HTERT RPE-1 (cell line): Measurements from ENCODE around the gene ZNF75A.

Source experiments
- in situ Hi-C: fragments of 300-500 bp; cut with MboI; formaldehyde crosslinking; loops from 4 replicates; pipeline ENCODE4 v1.14.3; 2020; ENCODE audit warnings: low sequenced_read_pairs

ZNF75A gene

DNA sequence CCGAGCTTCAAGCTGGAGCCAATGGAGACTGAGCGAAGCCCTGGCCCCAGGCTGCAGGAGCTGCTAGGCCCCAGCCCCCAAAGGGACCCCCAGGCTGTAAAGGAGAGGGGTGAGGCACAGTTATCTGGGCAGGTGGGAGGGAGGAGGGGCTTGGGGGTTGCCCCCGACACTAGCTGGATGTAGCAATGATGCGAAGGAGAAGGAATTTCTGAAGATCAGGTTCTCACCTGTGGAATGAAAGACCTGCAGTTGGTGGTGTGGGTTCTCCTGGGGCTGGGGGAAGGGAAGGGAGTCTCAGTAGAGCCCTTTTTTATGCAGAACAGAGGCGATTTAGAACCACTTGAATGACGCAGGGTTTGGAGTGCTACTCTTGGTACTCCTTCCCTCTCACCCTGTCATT is 20.2 kb upstream of the ZNF75A start:
- in situ Hi-C loops, result no loop called here

DNA sequence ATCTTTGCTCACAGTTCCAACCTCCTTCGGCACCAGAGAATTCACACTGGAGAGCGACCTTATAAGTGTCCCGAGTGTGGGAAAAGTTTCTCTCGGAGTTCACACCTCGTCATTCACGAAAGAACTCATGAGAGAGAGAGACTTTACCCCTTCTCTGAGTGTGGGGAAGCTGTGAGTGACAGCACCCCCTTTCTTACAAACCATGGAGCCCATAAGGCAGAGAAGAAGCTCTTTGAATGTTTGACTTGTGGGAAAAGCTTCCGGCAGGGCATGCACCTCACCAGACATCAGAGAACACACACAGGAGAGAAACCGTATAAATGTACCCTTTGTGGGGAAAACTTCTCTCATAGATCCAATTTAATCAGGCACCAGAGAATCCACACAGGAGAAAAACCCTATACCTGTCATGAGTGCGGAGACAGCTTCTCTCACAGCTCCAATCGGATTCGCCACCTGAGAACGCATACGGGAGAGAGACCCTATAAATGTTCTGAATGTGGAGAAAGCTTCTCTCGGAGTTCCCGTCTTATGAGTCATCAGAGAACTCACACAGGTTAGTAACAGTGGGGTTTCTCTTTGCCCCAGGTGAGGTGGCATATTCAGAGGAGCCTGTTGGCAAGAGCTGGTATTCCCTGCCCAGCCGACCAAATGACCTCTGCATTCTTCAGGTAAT is 15.2 kb upstream of the ZNF75A start:
- in situ Hi-C loops, result no loop called here

GRCh38 chr16:3292604-3293003 is 12.7 kb upstream of the ZNF75A start:
- in situ Hi-C loops, result no loop called here

DNA sequence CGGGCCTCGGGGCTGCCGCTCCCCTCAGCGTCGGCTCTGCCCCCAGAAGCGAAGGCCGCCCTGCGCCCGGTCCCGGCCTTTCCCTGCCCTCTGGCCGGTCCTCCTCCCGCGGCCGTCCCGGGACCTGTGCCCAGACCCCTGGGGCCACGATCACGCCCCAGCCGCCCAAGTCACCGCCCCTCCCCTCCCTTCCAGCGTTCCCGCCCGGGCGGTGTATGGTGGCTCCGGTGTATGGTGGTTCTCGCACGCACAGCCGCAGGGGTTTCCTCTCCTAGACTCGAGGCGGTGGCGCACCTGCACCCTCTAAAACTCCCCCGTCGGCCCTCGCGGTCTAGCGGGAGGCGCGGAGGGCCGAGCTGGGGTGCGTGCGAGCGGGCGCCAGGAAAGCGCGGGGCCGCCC is 10.1 kb upstream of the ZNF75A start:
- in situ Hi-C loops, result no loop called here

- in situ Hi-C loops, result no loop called here
These were observed 9.5 kb upstream of the ZNF75A start for GRCh38 chr16:3295783-3296182.

DNA sequence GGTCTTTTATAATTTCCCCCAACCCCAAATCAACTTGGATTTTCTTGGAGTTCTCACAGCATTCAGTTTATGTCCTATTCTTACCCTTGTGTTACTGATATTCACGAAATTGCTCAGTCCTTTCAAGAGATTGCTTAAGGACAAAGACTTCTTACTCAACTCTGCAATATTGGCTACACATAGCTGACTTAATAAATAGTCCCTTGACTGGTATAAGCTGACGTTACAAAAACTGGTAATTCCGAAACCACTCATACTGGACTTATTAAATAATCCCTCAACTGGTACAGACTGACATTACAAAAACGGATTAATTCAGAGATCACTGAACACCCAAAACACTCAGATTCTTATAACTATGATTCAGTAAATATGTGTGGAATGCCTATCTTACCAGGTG is 927 bp upstream of the ZNF75A start:
- in situ Hi-C loops, result no loop called here

- in situ Hi-C loops, result no loop called here
These were observed 781 bp downstream of the ZNF75A start for GRCh38 chr16:3306078-3306477.

- in situ Hi-C loops, result no loop called here
These were observed 6.2 kb downstream of the ZNF75A start for GRCh38 chr16:3311496-3311895.

DNA sequence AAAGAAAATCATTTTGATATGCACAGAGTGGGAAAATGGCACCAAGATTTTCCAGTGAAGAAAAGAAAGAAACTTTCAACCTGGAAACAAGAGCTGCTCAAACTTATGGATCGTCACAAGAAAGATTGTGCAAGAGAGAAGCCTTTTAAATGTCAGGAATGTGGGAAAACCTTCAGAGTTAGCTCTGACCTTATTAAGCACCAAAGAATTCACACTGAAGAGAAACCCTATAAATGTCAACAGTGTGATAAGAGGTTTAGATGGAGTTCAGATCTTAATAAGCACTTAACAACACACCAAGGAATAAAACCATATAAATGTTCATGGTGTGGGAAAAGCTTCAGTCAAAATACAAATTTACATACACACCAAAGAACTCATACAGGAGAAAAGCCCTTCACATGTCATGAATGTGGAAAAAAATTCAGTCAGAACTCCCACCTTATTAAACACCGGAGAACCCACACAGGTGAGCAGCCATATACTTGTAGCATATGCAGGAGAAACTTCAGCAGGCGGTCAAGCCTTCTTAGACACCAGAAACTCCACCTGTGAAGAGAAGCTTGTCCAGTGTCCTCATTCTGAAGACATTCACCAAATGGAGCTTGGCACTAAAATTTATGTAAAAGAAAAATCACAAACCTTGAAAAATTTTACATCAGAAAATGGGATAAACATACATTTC is 12.2 kb downstream of the ZNF75A start:
- in situ Hi-C loops, result no loop called here

- in situ Hi-C loops, result no loop called here
These were observed 16.5 kb downstream of the ZNF75A start for GRCh38 chr16:3321816-3322215.

DNA sequence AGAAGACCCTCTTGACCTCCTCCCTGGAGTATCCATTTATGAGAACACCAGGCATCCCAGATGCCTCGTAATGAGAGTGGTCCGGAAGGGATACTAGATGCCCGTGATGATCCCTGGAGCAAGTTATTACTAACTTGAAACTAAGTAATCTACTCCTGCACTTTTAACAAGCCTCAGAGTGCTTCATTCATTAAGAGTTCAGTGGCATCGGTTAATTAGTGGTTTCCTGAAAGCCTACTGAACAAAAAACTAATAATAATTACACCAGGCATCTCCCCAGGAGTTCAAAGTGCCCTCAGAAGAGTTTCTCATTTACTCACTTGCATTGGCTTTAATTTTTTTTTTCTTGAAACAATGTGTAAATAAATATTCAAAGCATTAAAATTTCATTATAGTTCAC is 22.2 kb downstream of the ZNF75A start:
- in situ Hi-C loops, result no loop called here

DNA sequence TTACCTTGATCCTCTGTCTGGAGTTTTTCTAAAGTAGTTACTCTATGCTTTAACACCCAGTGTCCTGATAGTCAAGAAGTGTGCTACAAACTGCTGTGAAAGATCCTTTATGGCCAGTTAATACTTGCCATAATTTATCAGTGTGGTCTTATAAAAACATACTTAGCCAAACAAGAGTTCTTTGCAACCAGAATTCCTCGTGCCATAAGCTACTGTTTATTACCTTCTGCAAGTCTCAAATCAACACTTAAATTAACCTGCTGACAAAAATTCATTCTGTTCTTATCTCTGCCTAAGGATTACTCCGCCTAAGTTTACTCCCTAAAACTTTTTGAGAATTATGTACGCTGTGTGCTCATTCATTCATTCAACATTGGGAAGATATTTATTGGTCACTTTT is 22.8 kb downstream of the ZNF75A start:
- in situ Hi-C loops, result no loop called here

DNA sequence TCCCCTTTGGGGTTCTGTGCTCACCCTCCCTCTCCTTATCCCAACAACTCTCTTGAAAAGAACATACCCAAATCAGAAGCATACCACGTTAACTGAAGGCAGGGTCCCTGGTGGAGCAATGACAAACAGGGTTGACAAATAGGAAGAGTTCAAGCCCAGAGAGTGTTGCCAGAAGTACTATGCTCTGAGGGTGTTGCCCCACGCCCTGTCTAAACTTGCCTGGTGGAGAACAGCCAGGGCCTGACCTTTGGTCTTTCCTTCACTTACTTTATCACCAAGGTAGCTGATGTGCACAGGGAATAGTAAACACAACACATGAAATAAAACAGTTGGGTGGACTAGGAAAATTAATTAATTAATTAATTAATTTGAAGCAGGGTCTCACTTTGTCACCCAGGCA is 23.3 kb downstream of the ZNF75A start:
- in situ Hi-C loops, result no loop called here

DNA sequence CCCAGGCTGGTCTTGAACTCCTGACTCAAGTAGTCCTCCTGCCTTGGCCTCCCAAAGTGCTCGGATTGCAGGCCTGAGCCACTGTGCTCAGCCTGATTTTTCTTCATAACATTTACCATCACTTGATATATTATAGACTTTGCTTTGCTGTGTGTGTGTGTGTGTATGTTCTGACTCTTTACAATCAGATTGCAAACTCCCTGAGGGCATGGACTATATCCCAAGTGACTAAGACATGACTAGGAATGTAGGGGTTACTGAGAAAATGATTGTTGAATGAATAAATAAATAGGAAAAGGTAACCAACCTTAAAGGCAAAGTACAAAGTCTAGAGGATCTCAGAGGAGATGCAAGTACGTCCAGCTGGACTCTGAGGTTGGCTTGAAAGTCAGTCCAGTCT is 40.7 kb downstream of the ZNF75A start:
- in situ Hi-C loops, result no loop called here

- in situ Hi-C loops, result no loop called here
These were observed 42.3 kb downstream of the ZNF75A start for GRCh38 chr16:3347586-3347985.

DNA sequence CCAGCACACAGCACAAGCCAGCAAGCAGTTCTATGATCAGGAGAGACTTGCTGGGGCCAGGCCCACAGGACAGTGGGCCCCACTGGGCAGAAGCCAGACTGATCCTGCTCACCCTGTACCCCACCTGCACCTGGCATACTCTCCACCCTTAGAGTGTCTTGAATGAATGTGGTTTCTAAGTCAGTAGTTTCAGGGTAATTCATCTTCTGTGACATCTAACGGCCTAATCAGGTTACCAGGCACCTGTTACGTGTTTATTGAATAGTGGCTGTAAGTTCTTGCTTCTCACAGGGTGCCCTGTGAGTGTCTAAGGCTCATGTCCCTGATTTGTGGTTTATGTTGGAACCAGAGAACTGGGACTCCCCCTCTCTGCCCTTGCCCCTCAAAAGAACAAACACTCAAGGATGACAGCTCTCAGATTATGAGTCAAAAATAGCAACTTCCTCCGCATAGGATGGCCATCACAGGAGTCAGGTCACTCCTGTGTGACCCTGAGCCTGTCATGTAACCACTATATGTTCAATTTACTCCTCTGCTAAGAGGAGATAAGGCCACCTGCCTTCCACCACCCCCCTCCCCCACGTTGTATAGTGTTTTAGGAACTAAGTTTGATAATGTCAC is 43.4 kb downstream of the ZNF75A start:
- in situ Hi-C loops, result no loop called here

- in situ Hi-C loops, result no loop called here
These were observed 43.9 kb downstream of the ZNF75A start for GRCh38 chr16:3349175-3349574.

- in situ Hi-C loops, result no loop called here
These were observed 50.3 kb downstream of the ZNF75A start, which contains the start of gene OR2C1 for GRCh38 chr16:3355589-3355988. Gene OR2C1 (plus strand): TSS chr16:3355889. CDS start chr16:3355941, 52 bp downstream.

DNA sequence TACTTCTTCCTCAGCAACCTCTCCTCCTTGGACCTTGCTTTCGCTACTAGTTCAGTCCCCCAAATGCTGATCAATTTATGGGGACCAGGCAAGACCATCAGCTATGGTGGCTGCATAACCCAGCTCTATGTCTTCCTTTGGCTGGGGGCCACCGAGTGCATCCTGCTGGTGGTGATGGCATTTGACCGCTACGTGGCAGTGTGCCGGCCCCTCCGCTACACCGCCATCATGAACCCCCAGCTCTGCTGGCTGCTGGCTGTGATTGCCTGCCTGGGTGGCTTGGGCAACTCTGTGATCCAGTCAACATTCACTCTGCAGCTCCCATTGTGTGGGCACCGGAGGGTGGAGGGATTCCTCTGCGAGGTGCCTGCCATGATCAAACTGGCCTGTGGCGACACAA is 50.8 kb downstream of the ZNF75A start:
- in situ Hi-C loops, result no loop called here

DNA sequence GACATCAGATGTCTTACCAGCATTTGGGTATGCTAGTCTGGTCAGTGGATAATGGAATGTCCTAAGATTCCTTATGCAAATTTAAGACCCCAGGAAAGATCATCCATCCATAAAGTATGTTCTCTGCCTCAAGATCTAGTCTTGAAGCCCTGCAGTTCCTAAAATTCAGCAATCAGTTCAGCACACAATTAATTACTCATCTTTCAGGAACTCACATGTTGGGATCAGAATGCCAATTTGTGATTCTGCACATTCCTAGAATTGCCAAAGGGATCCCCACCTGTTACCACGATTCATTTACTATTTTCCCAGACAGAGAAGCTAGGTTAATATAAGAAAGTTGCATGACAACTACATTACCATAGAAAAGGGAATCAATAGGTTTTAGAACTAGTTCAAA is 53.6 kb downstream of the ZNF75A start:
- in situ Hi-C loops, result no loop called here

- in situ Hi-C loops, result no loop called here
These were observed 57.6 kb downstream of the ZNF75A start for GRCh38 chr16:3362931-3363330.

DNA sequence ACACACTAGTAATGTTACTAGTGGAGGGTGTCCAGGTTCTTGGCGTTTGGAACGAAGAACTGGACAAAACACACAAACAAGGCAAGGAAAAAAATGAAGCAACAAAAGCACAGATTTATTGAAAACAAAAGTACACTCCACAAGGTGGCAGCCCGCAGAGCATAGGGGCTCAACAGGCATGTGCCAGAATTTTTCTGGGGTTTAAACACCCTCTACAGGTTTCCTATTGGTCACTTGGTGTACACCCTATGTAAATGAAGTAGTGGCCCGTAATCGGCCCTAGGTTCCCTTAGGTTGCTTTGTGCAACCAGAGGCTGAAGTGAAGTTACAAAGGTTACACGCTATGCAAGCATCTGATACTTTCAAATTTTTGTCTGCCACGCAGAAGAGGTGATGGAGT is 58.5 kb downstream of the ZNF75A start:
- in situ Hi-C loops, result no loop called here
